AG10803 (cell line): ENCODE measurements around the gene SPON1.
"Not testable (repeated sequence)": the region's sequence is repeated elsewhere in the genome, so short reads cannot be mapped to it uniquely, and the experiment has no call there.

Experiments used
- DNase-seq: peaks from one replicate; pipeline ENCODE4 v3.0.0; 2010; ENCODE audit warnings: low read depth
- H3K4me3 ChIP-seq: 2 replicates; pipeline ENCODE4 v1.5.1; 2011; ENCODE audit warnings: mild to moderate bottlenecking, low read length, control low read depth
- CTCF ChIP-seq: conservative IDR thresholded peaks from 2 replicates; pipeline ENCODE4 v1.5.1; 2011; ENCODE audit warnings: mild to moderate bottlenecking, low read length, control low read depth, inconsistent platforms

Gene SPON1

GRCh38 chr11:14249121-14249963, 286.8 kb downstream of the SPON1 start:
- H3K4me3 ChIP-seq, result no peak overlapping the region
- TF ChIP-seq CTCF, result peak; percentile 86
- DNase-seq, result peak; percentile 49

GRCh38 chr11:14251754-14252153, 289.2 kb downstream of the SPON1 start:
- TF ChIP-seq CTCF, result no peak
- DNase-seq, result no peak
- no peak overlapping the region for H3K4me3 ChIP-seq

- DNase-seq, H3K4me3 ChIP-seq: not testable (repeated sequence)
Observed at GRCh38 chr11:14252501-14252900, 290.0 kb downstream of the SPON1 start.

GRCh38 chr11:14253421-14253820, 290.9 kb downstream of the SPON1 start:
- DNase-seq, result no peak
- H3K4me3 ChIP-seq, result no peak overlapping the region
- TF ChIP-seq CTCF, result no peak

- no peak for TF ChIP-seq CTCF
- H3K4me3 ChIP-seq, result no peak overlapping the region
- no peak for DNase-seq
Observed at GRCh38 chr11:14253840-14254239, 291.3 kb downstream of the SPON1 start.

GRCh38 chr11:14254533-14255237, 292.2 kb downstream of the SPON1 start:
- no peak for TF ChIP-seq CTCF
- H3K4me3 ChIP-seq, result no peak overlapping the region

GRCh38 chr11:14255238-14255534, 292.7 kb downstream of the SPON1 start:
- H3K4me3 ChIP-seq, result no peak overlapping the region
- no peak for TF ChIP-seq CTCF
- DNase-seq, result no peak

More at GRCh38 chr11:14254533-14255237, 292.2 kb downstream of the SPON1 start:
- no peak for DNase-seq
